Mammary epithelial cell (primary cell): ENCODE results near the gene VTI1B.

Source experiments
- CTCF ChIP-seq, 2 donors: IDR thresholded peaks in 1 of 2; conservative IDR thresholded peaks in 1 of 2; 2 replicates each; pipeline ENCODE4 v1.5.1; 2011 to 2012; ENCODE audit warnings: inconsistent platforms in 2 of 2, low read length in 2 of 2, mild to moderate bottlenecking in 2 of 2, control low read depth in 1 of 2, low read depth in 1 of 2; ENCODE audit not compliant: insufficient read depth in 1 of 2; ENCODE audit errors: extremely low read depth in 1 of 2
- EZH2 ChIP-seq: IDR thresholded peaks from 2 replicates; pipeline ENCODE4 v1.6.1; 2012; ENCODE audit warnings: low read length, inconsistent platforms, borderline replicate concordance

DNA sequence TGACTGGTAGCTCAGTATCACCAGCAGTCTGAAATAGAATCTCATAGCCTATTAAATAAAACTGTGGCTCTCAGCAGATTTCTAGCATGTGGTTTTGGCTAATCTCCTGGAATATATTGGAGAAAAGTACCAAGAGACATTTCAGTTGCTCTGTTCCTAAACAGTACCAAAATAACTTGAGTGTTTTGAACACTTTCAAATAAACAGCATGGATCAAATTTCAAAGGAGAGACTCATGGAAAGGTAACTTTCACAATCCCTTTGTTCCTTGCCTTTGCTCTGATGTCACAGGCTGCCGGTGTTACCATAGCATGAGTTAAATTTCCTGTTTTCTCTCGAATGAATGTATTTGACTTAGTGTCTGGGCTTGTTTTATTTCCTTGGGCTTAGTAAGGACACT, 51.3 kb downstream of the VTI1B start:
- TF ChIP-seq CTCF (conservative IDR thresholded peaks at IDR 0.05 in 1 of 2, IDR thresholded peaks at IDR 0.05 in 1 of 2; ENCODE audit: extremely low read depth in 1 of 2, insufficient read depth in 1 of 2, low read depth in 1 of 2, low read length in 2 of 2) (no peak), EZH2 (no peak)
